OCI-LY1 (cell line): Measurements from ENCODE around the gene CD248.

Experiments
- CTCF ChIP-seq: fragments of 200-600 bp; sonication (generic), shearing (Covaris generic); IDR thresholded peaks from 2 replicates; pipeline ENCODE4 v1.5.1; 2017; ENCODE audit warnings: mild to moderate bottlenecking, antibody characterized with exemption, low read length, moderate library complexity, mixed read lengths
- EZH2 ChIP-seq: fragments of 200-600 bp; sonication (generic), shearing (Covaris generic); IDR thresholded peaks from 2 replicates; pipeline ENCODE4 v1.8.0; 2017; ENCODE audit warnings: borderline replicate concordance, mixed run types, mild to moderate bottlenecking, antibody characterized with exemption, low read length, moderate library complexity, mixed read lengths

GRCh38 chr11:66289548-66290329 is 27.1 kb downstream of the CD248 start:
- no peak for TF ChIP-seq CTCF
- no peak for TF ChIP-seq EZH2
